ENCODE measurements around the gene RAB3C. TPM values are rescaled to one million over a fixed set of nuclear protein-coding genes. Genes with fewer than 3 reads are reported as not detected.

The RAB3C gene
- polyA plus RNA-seq, 2 donors, result 0.02 to 0.04 TPM

- H3K36me3 ChIP-seq (ENCODE audit: control insufficient read depth in 2 of 2, insufficient read depth in 2 of 2, low read length in 1 of 2), result no peaks in the 10 kb centered on the region
- H3K27ac ChIP-seq (ENCODE audit: low read depth in 2 of 2, low read length in 1 of 2), result no peak overlapping the region
- no peak overlapping the region for H3K4me3 ChIP-seq (ENCODE audit: low read depth in 1 of 2, low read length in 2 of 2)
- H3K4me1 ChIP-seq (ENCODE audit: control insufficient read depth in 2 of 2, insufficient read depth in 2 of 2, low read length in 1 of 2), result no peaks in the 10 kb centered on the region
- H3K27me3 ChIP-seq (ENCODE audit: control insufficient read depth in 1 of 2, insufficient read depth in 2 of 2, low read length in 2 of 2), result no peaks in the 10 kb centered on the region
- H3K9me3 ChIP-seq (ENCODE audit: control insufficient read depth in 2 of 2, insufficient read depth in 1 of 2, low read depth in 1 of 2, low read length in 1 of 2), result no peaks in the 10 kb centered on the region
These were observed 184.2 kb downstream of the RAB3C start for GRCh38 chr5:58767104-58767503.

DNA sequence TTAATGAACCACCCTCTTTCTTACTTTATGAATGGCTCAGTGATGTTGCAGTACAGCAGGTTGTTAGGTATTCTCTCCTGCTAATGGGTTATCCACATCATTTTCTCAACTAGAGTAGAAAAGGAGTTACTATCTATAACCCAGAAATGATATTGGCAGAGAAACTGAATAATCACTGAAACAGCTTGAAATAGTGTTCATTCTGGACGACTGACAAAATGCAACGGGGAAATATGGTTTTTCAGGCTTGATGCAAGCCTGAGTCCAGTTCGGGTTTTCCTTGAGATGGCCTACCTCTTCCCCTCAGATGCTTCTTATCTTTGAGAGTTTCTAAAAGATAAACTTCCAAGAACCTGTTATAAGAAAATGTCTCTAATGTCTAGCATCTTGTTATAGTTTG lies 187.3 kb downstream of the RAB3C start:
- Histone ChIP-seq H3K27me3 (ENCODE audit: control insufficient read depth in 1 of 2, insufficient read depth in 2 of 2, low read length in 2 of 2) (no peaks in the 10 kb centered on the region), H3K36me3 (ENCODE audit: control insufficient read depth in 2 of 2, insufficient read depth in 2 of 2, low read length in 1 of 2) (no peaks in the 10 kb centered on the region), H3K4me1 (ENCODE audit: control insufficient read depth in 2 of 2, insufficient read depth in 2 of 2, low read length in 1 of 2) (no peaks in the 10 kb centered on the region), H3K9me3 (ENCODE audit: control insufficient read depth in 2 of 2, insufficient read depth in 1 of 2, low read depth in 1 of 2, low read length in 1 of 2) (no peaks in the 10 kb centered on the region), H3K27ac (ENCODE audit: low read depth in 2 of 2, low read length in 1 of 2) (no peak overlapping the region), H3K4me3 (ENCODE audit: low read depth in 1 of 2, low read length in 2 of 2) (no peak overlapping the region)
- 73 to 75% methylated on average over 3 of the region's 3 CpGs for WGBS, 2 donors

- Histone ChIP-seq H3K36me3 (ENCODE audit: control insufficient read depth in 2 of 2, insufficient read depth in 2 of 2, low read length in 1 of 2) (no peaks in the 10 kb centered on the region), H3K27ac (ENCODE audit: low read depth in 2 of 2, low read length in 1 of 2) (no peak overlapping the region), H3K9me3 (ENCODE audit: control insufficient read depth in 2 of 2, insufficient read depth in 1 of 2, low read depth in 1 of 2, low read length in 1 of 2) (no peaks in the 10 kb centered on the region), H3K4me1 (ENCODE audit: control insufficient read depth in 2 of 2, insufficient read depth in 2 of 2, low read length in 1 of 2) (no peaks in the 10 kb centered on the region), H3K27me3 (ENCODE audit: control insufficient read depth in 1 of 2, insufficient read depth in 2 of 2, low read length in 2 of 2) (no peaks in the 10 kb centered on the region), H3K4me3 (ENCODE audit: low read depth in 1 of 2, low read length in 2 of 2) (no peak overlapping the region)
- 53 to 57% methylated on average over 2 of the region's 2 CpGs for WGBS, 2 donors
These were observed 188.9 kb downstream of the RAB3C start for GRCh38 chr5:58771796-58772195.

DNA sequence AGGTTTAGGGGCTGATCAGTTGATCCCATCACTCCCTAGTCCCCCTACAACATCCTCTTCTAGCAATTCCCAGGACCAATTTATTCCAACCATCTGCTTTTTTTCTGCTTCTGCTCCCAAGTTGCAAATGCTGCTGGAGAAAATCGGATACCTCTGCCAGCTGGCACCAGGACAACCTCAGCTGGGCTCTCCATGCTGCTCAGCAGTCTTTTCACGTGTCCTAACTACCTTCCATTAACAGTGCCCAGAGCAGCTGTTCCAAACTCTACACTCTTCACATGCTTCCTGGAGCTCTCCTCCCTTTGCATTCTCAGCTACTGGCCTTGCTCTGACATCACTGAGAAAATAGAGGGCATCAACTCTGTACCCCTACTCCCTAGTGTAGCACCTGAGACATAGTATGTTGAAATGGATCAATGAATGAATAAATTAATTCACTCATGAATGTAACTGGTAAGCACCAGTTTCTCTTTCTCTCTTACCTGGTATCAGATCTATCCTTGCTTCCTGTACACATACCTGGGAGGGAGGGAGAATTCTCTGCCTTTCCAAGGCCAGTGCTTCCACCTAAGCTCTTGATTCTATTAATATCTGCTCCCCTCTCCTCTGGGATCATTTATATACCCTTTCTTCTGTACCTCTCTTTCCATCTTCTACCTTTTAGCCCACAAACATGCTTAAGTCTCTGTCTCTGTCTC lies 191.0 kb downstream of the RAB3C start:
- Histone ChIP-seq H3K9me3 (ENCODE audit: control insufficient read depth in 2 of 2, insufficient read depth in 1 of 2, low read depth in 1 of 2, low read length in 1 of 2) (no peaks in the 10 kb centered on the region), H3K27ac (ENCODE audit: low read depth in 2 of 2, low read length in 1 of 2) (no peak overlapping the region), H3K27me3 (ENCODE audit: control insufficient read depth in 1 of 2, insufficient read depth in 2 of 2, low read length in 2 of 2) (no peaks in the 10 kb centered on the region), H3K4me1 (ENCODE audit: control insufficient read depth in 2 of 2, insufficient read depth in 2 of 2, low read length in 1 of 2) (no peaks in the 10 kb centered on the region), H3K4me3 (ENCODE audit: low read depth in 1 of 2, low read length in 2 of 2) (no peak overlapping the region), H3K36me3 (ENCODE audit: control insufficient read depth in 2 of 2, insufficient read depth in 2 of 2, low read length in 1 of 2) (no peaks in the 10 kb centered on the region)
- WGBS, 2 donors, result 19 to 23% methylated on average over 2 of the region's 2 CpGs

DNA sequence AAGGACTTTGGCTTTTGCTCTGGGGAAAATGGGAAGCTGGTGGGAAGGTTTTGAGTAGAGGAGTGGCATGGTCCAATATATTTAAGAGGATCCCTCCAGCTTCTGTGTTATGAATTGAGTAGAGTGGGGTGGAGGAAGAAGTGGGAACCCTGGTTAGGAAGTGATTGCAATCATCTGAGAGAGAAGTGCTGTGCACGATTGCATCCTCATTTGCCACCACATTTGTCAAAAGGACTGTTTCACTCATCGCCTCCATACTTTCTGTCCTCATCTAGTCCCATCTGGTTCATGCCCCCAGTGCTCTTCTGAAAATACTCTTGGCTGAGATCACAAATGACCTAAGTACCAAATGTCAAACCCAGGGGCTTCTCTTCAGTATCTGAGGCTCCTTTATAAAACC lies 192.1 kb downstream of the RAB3C start:
- H3K27me3 ChIP-seq (ENCODE audit: control insufficient read depth in 1 of 2, insufficient read depth in 2 of 2, low read length in 2 of 2), result no peaks in the 10 kb centered on the region
- no peaks in the 10 kb centered on the region for H3K36me3 ChIP-seq (ENCODE audit: control insufficient read depth in 2 of 2, insufficient read depth in 2 of 2, low read length in 1 of 2)
- H3K4me1 ChIP-seq (ENCODE audit: control insufficient read depth in 2 of 2, insufficient read depth in 2 of 2, low read length in 1 of 2), result no peaks in the 10 kb centered on the region
- H3K4me3 ChIP-seq (ENCODE audit: low read depth in 1 of 2, low read length in 2 of 2), result no peak overlapping the region
- WGBS, 2 donors, result 74 to 86% methylated on average over 2 of the region's 2 CpGs
- no peak overlapping the region for H3K27ac ChIP-seq (ENCODE audit: low read depth in 2 of 2, low read length in 1 of 2)
- H3K9me3 ChIP-seq (ENCODE audit: control insufficient read depth in 2 of 2, insufficient read depth in 1 of 2, low read depth in 1 of 2, low read length in 1 of 2), result no peaks in the 10 kb centered on the region

- Histone ChIP-seq H3K4me3 (ENCODE audit: low read depth in 1 of 2, low read length in 2 of 2) (no peak overlapping the region), H3K27me3 (ENCODE audit: control insufficient read depth in 1 of 2, insufficient read depth in 2 of 2, low read length in 2 of 2) (no peaks in the 10 kb centered on the region), H3K36me3 (ENCODE audit: control insufficient read depth in 2 of 2, insufficient read depth in 2 of 2, low read length in 1 of 2) (no peaks in the 10 kb centered on the region), H3K9me3 (ENCODE audit: control insufficient read depth in 2 of 2, insufficient read depth in 1 of 2, low read depth in 1 of 2, low read length in 1 of 2) (no peaks in the 10 kb centered on the region), H3K27ac (ENCODE audit: low read depth in 2 of 2, low read length in 1 of 2) (no peak overlapping the region), H3K4me1 (ENCODE audit: control insufficient read depth in 2 of 2, insufficient read depth in 2 of 2, low read length in 1 of 2) (no peaks in the 10 kb centered on the region)
- 73 to 84% methylated on average over 2 of the region's 2 CpGs for WGBS, 2 donors
These were observed 192.9 kb downstream of the RAB3C start for GRCh38 chr5:58775701-58776262.

- no peaks in the 10 kb centered on the region for H3K4me1 ChIP-seq (ENCODE audit: control insufficient read depth in 2 of 2, insufficient read depth in 2 of 2, low read length in 1 of 2)
- H3K4me3 ChIP-seq (ENCODE audit: low read depth in 1 of 2, low read length in 2 of 2), result no peak overlapping the region
- H3K36me3 ChIP-seq (ENCODE audit: control insufficient read depth in 2 of 2, insufficient read depth in 2 of 2, low read length in 1 of 2), result no peaks in the 10 kb centered on the region
- H3K27ac ChIP-seq (ENCODE audit: low read depth in 2 of 2, low read length in 1 of 2), result no peak overlapping the region
- H3K9me3 ChIP-seq (ENCODE audit: control insufficient read depth in 2 of 2, insufficient read depth in 1 of 2, low read depth in 1 of 2, low read length in 1 of 2), result no peaks in the 10 kb centered on the region
- WGBS, 2 donors, result 86 to 90% methylated on average over 5 of the region's 5 CpGs
- no peaks in the 10 kb centered on the region for H3K27me3 ChIP-seq (ENCODE audit: control insufficient read depth in 1 of 2, insufficient read depth in 2 of 2, low read length in 2 of 2)
These were observed 193.7 kb downstream of the RAB3C start for GRCh38 chr5:58776559-58776958.

DNA sequence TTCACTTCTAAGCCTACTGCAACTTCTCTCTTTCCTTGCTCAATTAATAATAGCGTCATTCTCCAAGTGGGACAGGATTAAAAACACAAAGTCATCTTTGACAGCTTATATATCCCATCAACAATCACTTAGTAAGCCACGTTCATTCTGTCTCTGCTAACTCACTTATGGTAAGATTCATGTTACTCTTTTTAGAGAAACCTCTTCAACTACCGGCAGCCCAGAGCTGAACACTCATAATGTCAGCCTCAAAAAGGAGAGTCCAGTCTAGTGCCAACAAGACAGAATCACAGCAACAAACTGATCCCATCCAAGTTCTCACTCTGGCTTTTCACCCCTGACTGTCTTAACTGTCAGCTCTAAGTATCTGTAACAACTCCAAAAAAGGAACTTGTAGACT lies 196.0 kb downstream of the RAB3C start:
- WGBS, 2 donors, result 74 to 83% methylated on average over 3 of the region's 3 CpGs
- Histone ChIP-seq H3K27me3 (ENCODE audit: control insufficient read depth in 1 of 2, insufficient read depth in 2 of 2, low read length in 2 of 2) (no peaks in the 10 kb centered on the region), H3K9me3 (ENCODE audit: control insufficient read depth in 2 of 2, insufficient read depth in 1 of 2, low read depth in 1 of 2, low read length in 1 of 2) (no peaks in the 10 kb centered on the region), H3K4me3 (ENCODE audit: low read depth in 1 of 2, low read length in 2 of 2) (no peak overlapping the region), H3K4me1 (ENCODE audit: control insufficient read depth in 2 of 2, insufficient read depth in 2 of 2, low read length in 1 of 2) (no peaks in the 10 kb centered on the region), H3K27ac (ENCODE audit: low read depth in 2 of 2, low read length in 1 of 2) (no peak overlapping the region), H3K36me3 (ENCODE audit: control insufficient read depth in 2 of 2, insufficient read depth in 2 of 2, low read length in 1 of 2) (no peaks in the 10 kb centered on the region)

DNA sequence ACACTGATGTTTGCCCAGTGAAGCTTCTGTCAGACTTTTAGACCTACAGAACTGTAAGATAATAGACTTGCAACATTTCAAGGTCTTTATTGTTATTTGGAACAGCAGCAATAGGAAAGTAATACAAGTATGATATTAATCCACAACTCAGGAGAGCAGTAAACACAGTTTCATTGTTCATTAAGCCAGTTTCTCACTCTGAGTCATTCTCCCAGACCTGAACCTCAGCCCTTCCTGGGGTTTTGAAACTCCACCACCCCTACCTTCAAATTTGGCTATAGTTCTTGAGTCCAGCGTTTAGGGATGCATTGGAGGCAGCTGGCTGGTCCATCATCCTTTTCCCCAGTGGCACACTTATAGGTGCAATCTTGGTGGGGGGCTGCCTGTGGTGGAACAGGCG lies 203.2 kb downstream of the RAB3C start:
- no peak overlapping the region for H3K4me3 ChIP-seq (ENCODE audit: low read depth in 1 of 2, low read length in 2 of 2)
- no peaks in the 10 kb centered on the region for H3K9me3 ChIP-seq (ENCODE audit: control insufficient read depth in 2 of 2, insufficient read depth in 1 of 2, low read depth in 1 of 2, low read length in 1 of 2)
- no peaks in the 10 kb centered on the region for H3K4me1 ChIP-seq (ENCODE audit: control insufficient read depth in 2 of 2, insufficient read depth in 2 of 2, low read length in 1 of 2)
- no peaks in the 10 kb centered on the region for H3K27me3 ChIP-seq (ENCODE audit: control insufficient read depth in 1 of 2, insufficient read depth in 2 of 2, low read length in 2 of 2)
- no peaks in the 10 kb centered on the region for H3K36me3 ChIP-seq (ENCODE audit: control insufficient read depth in 2 of 2, insufficient read depth in 2 of 2, low read length in 1 of 2)
- WGBS, 2 donors, result 79 to 80% methylated on average over 2 of the region's 2 CpGs
- no peak overlapping the region for H3K27ac ChIP-seq (ENCODE audit: low read depth in 2 of 2, low read length in 1 of 2)

GRCh38 chr5:58786711-58787303 lies 203.9 kb downstream of the RAB3C start:
- WGBS, 2 donors, result 86% methylated on average over 21 of the region's 21 CpGs
- Histone ChIP-seq H3K36me3 (ENCODE audit: control insufficient read depth in 2 of 2, insufficient read depth in 2 of 2, low read length in 1 of 2) (no peaks in the 10 kb centered on the region), H3K27me3 (ENCODE audit: control insufficient read depth in 1 of 2, insufficient read depth in 2 of 2, low read length in 2 of 2) (no peaks in the 10 kb centered on the region), H3K4me1 (ENCODE audit: control insufficient read depth in 2 of 2, insufficient read depth in 2 of 2, low read length in 1 of 2) (no peaks in the 10 kb centered on the region), H3K9me3 (ENCODE audit: control insufficient read depth in 2 of 2, insufficient read depth in 1 of 2, low read depth in 1 of 2, low read length in 1 of 2) (no peaks in the 10 kb centered on the region), H3K27ac (ENCODE audit: low read depth in 2 of 2, low read length in 1 of 2) (no peak overlapping the region), H3K4me3 (ENCODE audit: low read depth in 1 of 2, low read length in 2 of 2) (no peak overlapping the region)
